GM19351 (cell line): ENCODE data around the gene CCT8.

Experiments
- ATAC-seq: cut with Tn5 transposase; IDR thresholded peaks from one replicate; pipeline ENCODE4 v1.9.1; 2021; ENCODE audit warnings: mild to moderate bottlenecking, moderate library complexity; ENCODE audit not compliant: unreplicated experiment

Gene CCT8

GRCh38 chr21:29073222-29074006 is at the start of gene CCT8:
Gene CCT8, minus strand, starts transcription at chr21:29073648. Its CDS starts 58 bp downstream, at chr21:29073590.
- ATAC-seq: peak; percentile 88

GRCh38 chr21:29121759-29122158 is 48.3 kb upstream of the CCT8 start:
- peak; percentile 69 for ATAC-seq

GRCh38 chr21:29117372-29117955 is 44.0 kb upstream of the CCT8 start:
- ATAC-seq: peak; percentile 64

GRCh38 chr21:29115899-29116298 is 42.5 kb upstream of the CCT8 start:
- ATAC-seq: no peak

GRCh38 chr21:29114765-29115500 is 41.5 kb upstream of the CCT8 start:
- no peak for ATAC-seq

- ATAC-seq: no peak
These were observed 31.8 kb upstream of the CCT8 start for GRCh38 chr21:29105218-29105617.

GRCh38 chr21:29104239-29104708 is 30.8 kb upstream of the CCT8 start:
- no peak for ATAC-seq

- no peak for ATAC-seq
These were observed 29.4 kb upstream of the CCT8 start for GRCh38 chr21:29102791-29103257.

- ATAC-seq: no peak
These were observed 24.7 kb upstream of the CCT8 start for GRCh38 chr21:29098156-29098555.

- ATAC-seq: no peak
These were observed 23.0 kb upstream of the CCT8 start for GRCh38 chr21:29096218-29097015.

GRCh38 chr21:29092102-29092959 is 18.9 kb upstream of the CCT8 start:
- no peak for ATAC-seq

GRCh38 chr21:29091033-29091432 is 17.6 kb upstream of the CCT8 start:
- no peak for ATAC-seq

- no peak for ATAC-seq
These were observed 11.8 kb upstream of the CCT8 start for GRCh38 chr21:29085106-29085752.

GRCh38 chr21:29084372-29084771 is 10.9 kb upstream of the CCT8 start:
- ATAC-seq: no peak

- ATAC-seq: no peak
These were observed 9.9 kb upstream of the CCT8 start for GRCh38 chr21:29083306-29083705.

GRCh38 chr21:29082046-29082815 is 8.8 kb upstream of the CCT8 start:
- no peak for ATAC-seq

GRCh38 chr21:29080454-29080941 is 7.0 kb upstream of the CCT8 start:
- no peak for ATAC-seq
